SW 1271 (cell line): ENCODE measurements around the gene TCF4.

ENCODE experiments used
- DNase-seq, 2 experiments: peaks; one replicate each; lab custom pipeline; 2025; lab: John Stamatoyannopoulos, UW

The TCF4 gene

GRCh38 chr18:55439056-55439455 is 148.9 kb downstream of the TCF4 start:
- DNase-seq, result no peak

DNA sequence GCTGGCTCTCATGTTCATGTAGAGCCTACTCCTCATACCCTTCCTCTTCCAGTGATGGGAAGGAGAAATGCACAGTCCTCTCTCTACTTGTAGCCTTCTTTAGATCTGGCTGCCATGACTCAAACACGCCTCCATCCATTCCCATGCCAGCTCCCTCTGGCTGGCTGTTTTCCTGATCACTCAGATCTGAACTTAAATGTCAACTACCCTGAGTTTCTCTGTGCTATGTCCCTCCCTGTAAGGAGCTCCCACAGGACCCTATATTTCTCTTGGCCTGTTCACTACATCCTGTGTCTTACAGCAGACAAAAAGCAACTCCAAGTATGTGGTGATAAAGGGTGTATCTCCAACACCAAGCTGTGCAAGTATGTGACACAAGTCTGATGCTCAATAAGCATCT is 152.4 kb downstream of the TCF4 start:
- DNase-seq, result no peak

GRCh38 chr18:55433648-55434047 is 154.3 kb downstream of the TCF4 start:
- no peak for DNase-seq

DNA sequence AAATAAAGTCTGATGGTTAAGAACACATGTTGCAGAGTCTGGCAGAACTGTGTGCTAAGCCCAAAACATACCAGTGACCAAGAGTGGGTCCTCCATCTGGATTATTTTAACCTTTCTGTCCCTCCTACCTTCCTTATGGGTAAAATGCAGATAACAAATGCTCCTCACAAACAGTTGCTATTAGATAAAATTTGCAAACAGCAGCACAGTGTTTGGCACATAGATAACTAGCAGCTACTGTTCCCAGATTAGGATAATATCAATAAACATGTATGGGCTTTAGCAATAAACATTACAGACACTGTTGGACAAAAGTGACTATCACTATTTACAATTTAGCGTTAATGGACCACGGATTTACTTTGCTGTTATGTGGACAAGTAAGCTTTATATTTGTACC is 154.9 kb downstream of the TCF4 start:
- DNase-seq, result no peak

DNA sequence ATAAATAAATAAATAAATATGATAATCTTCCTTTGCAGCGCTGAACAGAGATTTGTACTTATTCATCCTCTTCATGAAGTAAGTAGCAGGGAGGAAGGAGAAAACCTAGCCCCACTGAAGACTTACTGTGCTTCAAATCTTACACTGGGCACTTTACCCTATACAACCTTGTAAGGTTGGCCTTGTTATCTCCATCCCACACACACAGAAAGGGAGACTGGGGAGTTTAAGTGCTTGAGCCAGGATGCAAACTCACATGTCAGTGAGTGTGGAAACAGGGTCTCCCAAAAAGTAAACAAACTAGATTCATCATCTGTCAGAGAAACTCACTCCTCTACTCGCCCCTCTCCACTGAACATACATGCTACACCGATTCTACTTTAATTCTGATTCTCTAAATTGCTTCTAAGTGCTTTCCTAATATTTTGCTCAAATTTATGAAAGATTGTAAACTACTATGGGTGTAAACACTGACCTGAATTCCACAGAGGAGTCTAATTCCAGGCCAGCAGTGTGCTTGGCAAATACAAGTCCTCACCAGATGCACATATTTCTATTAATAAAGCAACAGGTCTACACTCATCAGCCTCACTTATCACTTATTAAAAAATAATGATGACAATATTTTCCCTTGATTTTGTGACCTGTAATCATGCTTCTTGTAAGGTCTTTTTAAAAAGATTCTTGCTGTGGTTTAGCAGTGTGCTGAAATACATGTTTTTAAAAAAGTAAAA is 155.5 kb downstream of the TCF4 start:
- no peak for DNase-seq

DNA sequence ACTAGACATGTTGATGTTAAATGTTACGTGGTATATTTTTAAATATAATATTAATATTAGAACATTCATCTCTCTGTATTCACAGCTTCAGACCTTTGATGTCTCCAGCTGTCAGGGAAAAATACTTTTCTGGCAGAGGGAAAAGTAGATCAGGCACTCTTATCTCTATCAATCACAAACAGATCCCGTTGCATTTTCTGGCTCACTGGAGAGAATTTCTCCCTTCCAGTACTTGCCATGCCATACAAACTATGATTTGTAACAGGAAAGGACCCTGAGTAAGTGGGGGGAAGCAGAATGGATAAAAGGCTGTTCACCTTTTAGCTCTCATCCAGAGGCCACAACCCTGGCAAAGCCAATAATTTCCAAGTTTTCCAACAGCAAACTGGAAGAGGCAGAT is 158.0 kb downstream of the TCF4 start:
- DNase-seq, result no peak

DNA sequence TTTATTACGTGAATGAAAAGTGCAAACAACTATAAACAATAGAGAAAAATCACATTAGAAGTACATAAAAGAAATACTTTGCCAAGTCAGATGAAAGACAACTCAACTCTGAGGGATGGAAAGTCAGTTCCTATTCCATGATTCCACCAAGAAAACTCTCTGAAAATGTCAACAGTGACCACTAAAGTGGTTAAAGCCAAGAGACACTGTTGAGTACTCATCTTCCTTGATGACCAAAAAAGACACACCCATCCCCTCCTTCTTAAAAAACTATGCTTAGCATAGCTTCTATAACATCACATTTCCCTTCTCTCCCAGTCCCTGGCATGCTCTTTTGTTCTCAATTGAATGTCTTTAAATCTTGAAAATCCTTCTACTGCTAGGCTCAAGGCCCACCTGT is 160.0 kb downstream of the TCF4 start:
- DNase-seq, result no peak

DNA sequence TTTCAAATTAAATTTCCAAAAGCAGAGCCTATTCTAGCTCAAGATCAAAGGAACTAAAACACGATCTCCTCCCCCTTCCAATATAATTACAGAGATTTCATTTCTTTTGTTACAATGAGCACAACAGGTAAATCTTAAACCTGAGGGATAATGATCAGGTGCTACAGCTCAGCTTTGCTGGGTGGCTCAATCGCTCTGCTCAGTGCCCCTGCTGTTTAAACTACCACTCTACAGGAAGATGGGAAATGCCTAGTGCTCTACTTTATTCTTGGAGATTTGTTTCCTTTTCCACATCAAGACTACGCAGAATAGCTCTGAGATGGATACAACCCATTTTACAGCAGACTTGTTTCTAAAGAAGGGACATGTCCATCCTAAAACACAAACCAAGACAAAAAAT is 162.3 kb downstream of the TCF4 start:
- no peak for DNase-seq

GRCh38 chr18:55422456-55423180 is 165.4 kb downstream of the TCF4 start:
- no peak for DNase-seq

DNA sequence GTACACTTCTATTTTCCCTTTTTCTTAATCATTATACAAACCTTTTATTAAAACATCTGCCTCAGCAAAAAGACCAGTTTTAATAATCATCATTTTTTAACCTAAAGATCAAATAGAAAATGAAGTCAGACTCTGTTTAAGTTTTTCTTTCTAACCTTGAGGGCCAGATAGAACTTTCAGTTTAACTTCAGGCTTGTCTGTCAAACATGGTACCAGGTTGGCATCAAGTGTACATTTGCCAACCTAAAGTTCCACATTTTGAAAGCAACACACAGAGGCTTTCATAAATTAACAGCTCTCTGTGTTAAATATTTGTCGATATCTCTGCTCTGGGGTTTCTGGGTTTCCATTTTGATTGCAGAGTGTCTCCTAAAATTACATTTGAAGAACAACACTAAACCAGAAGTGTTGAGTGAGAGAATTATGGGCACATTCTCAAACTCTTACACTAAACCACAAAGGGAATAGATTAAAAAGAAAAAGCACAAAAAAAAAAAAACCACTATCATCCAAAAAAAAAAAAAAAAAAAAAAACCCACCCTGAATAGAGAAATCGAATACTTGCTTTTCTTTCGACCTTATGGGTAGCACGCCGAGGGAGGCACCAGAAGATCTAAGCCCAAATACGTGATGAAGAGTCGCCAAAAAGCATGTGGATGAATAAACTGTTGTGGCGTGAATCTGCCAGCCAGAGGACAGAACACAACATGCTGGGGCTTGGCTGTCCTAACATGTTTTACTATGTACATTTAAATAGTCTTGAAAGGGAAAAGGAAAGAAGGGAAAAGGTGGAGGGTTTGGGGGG is 166.2 kb downstream of the TCF4 start:
- no peak for DNase-seq

DNA sequence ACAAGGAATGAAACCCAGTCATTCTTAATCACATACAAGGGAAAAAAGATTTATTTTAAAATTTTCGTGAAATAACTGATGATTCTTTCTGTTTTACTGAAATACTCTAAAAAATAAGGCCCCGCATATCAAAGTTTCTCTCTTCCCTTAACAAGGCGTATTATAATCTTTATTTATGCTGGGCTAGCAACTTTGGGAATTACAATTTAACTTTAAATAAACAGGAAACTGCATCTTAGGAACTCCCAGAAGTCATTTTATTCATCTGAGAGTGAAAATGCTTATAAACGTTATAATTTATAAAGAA is 166.7 kb downstream of the TCF4 start:
- DNase-seq, result no peak

DNA sequence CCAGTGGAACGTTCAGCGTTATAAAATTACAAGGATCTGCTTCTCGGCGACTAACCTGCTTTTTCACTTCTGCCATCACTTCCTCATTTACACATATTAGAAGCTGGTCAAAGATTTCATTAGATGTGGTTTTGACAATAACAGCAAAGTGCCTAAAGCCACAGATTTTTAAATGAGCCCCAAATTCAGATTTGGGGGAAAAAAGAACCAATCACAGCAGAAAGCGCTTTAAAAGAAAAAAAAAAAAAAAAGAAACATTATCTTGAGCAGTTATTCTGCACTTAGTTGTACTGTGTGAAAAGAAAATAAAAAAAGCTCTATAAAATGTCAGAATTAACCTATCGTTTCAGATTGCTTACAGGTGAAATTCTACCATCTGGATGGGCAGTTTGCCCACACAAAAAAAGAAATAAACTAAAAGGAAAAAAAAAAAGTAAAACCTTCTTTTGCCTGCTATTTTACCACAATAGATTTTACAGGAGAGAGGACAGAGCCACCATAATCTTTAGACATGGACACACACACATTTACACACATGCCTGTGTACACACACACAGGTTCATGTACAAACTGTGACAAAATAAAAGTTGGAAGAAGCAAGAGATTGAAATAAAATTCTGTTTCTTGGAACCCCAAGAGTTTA is 167.2 kb downstream of the TCF4 start:
- DNase-seq, result no peak

GRCh38 chr18:55419947-55420664 is 167.9 kb downstream of the TCF4 start:
- no peak for DNase-seq

GRCh38 chr18:55419132-55419946 is 168.7 kb downstream of the TCF4 start:
- DNase-seq, result no peak

DNA sequence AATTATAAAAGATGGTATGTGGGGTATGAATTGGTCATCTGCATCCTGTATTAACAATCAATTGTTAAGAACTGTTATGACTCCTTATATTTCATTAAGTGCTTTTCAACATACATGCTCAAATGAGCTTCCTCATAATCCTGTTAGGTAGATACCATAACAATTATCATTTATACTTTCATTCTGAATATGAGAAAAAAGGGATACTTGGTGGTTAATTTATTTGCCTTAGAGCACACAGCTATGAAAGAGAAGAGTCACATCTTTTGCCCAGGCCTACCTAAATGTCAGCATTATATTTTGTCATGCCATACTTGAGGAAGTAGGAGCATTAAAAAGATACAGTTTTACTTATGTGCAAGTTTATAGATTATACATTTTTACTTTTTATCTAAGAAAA is 169.6 kb downstream of the TCF4 start:
- no peak for DNase-seq

GRCh38 chr18:55416791-55417190 is 171.2 kb downstream of the TCF4 start:
- DNase-seq, result no peak

DNA sequence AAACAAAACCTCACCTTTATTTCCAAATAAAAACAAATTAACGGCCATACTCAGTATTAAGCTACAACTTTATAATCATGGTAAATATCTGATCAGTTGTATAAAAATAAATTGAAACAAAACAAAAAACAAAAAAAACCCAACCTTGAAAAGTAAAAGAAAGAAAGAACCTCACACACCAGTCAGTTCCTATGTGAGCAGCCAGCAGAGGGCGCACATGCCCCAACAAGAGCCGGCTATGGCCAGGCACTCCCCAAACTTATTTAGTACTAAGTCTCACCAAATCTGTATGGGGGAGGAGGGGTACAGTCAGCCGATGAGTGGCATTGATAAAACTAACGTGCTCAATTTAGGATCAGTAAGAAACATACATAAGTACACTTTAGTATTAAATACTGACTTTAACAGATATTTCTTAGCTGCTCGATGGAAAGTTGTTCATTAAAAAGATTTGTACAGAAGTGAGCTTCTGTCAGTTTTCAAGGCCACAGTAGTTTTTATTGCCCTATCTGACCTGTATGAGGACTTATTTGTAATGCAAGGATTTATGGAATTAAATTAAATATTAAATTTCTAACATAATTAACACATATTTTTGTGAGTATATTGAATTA is 172.6 kb downstream of the TCF4 start:
- DNase-seq, result peak in 1 of 2 experiments; percentile 32

GRCh38 chr18:55414475-55414874 is 173.5 kb downstream of the TCF4 start:
- DNase-seq, result no peak

DNA sequence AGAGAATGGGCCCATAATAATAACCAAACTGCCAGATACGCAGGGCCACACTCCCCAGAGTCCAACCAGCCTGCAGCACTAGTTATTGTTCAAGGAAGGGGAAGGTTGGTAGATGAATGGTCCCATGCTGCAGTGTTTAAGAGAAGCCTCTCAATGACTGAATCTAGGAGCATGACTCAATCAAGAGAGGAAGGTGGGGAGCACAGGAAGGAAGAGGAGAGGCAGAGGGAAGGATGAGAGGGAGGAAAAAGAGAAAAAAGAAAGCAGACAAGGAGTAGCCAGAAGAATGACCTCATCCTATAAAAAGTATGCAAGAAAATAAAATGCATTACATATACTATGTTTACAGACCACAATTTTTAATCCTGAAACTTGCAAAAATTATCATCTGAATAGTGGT is 174.5 kb downstream of the TCF4 start:
- DNase-seq, result no peak

DNA sequence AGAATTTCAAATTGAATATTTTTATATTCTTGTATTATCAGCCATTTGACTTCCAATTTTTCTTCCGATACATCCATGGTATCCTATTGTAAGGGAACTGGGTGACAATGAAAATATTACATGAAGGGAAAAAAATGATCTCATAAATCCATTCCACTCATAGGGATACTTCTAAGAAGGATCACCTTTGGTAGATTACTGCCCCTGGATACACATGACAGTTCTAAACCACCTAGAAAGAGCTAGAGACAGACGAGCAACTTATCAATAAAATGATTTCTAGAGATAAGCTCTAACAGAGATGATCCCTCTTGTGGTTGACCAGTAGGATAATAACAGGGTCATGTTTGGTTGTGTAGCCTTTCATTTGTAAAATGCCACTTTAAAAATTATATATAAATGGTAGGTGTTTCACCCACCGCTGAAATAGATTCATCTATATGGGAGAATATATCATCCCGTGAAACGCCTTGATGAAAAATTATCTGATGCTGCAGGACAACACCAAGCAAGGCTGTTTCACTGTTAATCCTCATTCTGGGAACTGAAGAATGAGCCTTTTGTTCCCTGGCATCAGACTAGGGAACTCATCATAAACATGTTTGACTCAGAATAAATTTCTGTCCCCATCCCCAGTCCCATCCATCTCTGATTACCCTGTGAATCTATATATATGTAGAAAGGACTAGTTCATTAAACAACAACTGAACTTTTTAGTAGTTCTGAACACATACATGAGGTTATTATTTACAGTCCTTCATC is 180.0 kb downstream of the TCF4 start:
- no peak for DNase-seq
